COR-L47 (cell line): ENCODE results near the gene ALPG.
"Not testable (repeated sequence)": the region's sequence is repeated elsewhere in the genome, so short reads cannot be mapped to it uniquely, and the experiment has no call there.

Experiments
- DNase-seq: peaks from one replicate; lab custom pipeline; 2025; lab: John Stamatoyannopoulos, UW

The ALPG gene

DNA sequence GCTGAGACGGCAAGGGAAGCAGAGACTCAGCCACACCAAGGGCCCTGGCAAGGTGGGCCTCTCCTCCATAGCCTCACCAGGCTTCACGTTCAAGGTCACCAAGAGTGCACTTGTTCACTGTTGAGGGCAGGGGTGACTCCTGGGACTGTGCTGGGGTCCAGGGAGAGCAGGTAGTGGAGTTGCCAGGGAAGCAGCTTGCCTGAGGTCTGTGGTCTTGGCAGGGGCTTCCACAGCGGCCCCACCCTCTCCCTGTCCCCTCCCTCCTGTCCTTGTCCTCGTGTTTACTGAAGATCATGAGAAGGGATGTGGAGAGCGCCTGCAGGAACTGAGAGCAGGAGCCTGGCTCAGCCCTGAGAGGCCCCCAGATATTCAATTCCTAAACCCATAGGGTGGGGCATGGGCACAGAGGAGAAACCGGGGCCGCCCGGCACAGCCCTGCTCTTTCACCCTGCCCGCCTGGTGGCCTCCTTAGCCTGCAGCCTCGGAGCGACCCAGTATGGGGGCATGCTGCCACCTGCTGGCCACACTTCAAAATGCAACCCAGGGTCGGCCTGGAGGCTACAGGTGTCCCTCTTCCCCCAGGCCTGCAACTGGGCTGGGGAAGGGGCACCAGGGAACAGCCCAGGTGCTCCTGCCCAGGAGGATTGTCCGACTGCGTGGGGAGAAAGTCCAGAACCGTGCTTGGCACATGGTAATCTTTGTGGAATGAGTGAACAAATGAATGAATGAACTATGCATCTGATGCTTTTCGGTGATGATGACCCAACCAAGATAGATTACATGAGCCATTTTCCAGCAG, 33.8 kb downstream of the ALPG start:
- not testable (repeated sequence) for DNase-seq

- DNase-seq: no peak
Observed at GRCh38 chr2:232441147-232441651, 34.6 kb downstream of the ALPG start.

GRCh38 chr2:232441922-232442321, 35.3 kb downstream of the ALPG start:
- DNase-seq: not testable (repeated sequence)

DNA sequence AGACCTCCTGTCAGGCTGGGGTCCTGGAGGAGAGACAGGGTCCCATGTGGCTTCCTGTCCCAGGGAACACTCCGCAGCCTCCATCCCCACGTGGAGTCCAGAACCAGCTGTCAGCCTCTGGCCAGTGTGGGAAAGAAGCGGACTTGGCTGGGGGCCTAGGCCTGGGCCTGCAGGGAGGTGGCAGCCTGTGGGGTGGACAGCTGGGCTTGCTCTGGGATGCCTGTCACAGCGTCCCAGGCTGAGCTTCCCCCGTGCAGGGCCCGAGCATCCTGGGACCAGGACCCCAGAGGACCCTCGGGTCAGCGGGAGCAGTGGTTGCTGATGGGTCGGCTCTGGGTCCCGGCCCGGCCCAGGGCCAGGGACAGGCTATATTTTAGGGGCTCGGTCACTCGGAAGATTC, 35.8 kb downstream of the ALPG start:
- not testable (repeated sequence) for DNase-seq

DNA sequence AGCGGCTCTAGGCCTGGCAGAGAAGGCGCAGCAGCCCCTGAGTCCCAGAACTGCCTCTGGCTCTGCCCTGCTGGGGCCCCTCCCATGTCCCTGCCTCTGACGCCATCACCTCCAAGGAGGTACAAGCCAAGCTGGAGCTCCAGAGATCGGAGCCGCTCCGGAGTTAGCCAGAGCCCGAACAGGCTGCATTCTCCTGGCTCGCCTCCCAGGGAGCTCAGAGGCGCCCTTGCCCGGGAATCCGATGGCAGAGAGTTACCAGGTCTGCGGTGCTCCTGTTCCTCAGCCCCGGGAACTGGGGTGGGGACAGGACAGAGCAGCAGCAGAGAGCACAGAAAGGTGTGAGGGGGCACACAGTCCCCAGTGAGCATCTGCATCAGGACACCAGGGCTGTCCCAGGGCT, 36.4 kb downstream of the ALPG start:
- DNase-seq: not testable (repeated sequence)

- DNase-seq: not testable (repeated sequence)
Observed at GRCh38 chr2:232443669-232444408, 37.2 kb downstream of the ALPG start.

- no peak for DNase-seq
Observed at GRCh38 chr2:232444409-232445148, 37.9 kb downstream of the ALPG start.

DNA sequence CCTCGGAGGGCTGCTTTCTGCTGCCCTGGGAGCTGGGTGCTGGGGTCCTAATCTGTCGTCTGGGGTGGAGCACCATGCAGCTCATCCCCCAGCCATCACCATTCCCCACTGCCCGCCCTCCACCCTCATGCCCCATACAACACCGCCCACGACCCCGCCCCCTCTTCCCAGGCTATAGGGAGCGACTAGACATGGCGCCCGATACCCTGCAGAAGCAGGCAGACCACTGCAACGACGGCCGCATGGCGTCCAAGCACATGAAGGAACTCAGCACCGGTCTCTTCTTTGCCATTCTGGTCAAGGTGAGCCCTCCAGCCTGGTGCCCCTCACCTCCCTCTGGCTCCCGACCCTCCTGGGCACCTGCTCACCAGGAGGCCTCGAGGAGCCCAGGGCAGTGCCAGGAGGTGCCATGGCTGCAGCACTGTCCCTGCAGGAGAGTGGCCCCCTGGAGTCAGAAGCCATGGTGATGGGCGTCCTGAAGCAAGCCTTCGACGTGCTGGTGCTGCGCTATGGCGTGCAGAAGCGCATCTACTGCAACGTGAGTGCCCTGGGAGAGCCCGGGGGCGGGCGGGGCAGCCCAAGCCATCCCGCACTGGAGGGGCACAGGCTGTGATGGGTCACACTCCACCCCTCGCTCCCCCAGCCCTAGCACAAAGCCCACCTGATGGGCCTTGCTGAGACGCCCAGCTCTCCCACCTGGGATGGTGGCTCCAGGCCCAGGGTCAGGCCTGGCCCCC, 38.7 kb downstream of the ALPG start:
- not testable (repeated sequence) for DNase-seq

DNA sequence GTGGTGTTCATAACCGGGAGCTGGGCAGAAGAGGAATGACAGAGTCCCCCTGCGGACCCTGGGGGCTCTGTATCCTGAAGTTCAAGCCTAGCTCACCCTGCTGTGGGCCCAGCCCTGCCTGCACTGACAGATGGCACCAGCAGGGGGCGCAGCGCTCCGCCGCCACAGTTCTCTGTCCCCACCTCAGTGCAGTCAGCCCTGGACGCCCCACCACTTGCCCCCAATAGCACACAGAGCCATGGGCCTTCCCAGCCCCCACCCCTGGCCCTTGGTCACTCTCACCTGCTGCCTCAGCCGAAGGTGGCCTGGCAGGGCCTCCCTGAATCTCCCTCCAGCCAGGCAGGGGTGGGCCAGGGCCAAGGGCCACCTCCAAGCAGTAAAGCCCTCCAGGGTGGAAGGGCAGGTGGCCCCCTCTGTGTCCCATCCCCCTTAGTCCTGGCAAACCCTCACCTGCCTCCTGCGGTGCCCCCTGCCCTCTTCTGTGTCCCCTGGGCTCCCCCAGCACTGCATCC, 39.7 kb downstream of the ALPG start:
- not testable (repeated sequence) for DNase-seq

DNA sequence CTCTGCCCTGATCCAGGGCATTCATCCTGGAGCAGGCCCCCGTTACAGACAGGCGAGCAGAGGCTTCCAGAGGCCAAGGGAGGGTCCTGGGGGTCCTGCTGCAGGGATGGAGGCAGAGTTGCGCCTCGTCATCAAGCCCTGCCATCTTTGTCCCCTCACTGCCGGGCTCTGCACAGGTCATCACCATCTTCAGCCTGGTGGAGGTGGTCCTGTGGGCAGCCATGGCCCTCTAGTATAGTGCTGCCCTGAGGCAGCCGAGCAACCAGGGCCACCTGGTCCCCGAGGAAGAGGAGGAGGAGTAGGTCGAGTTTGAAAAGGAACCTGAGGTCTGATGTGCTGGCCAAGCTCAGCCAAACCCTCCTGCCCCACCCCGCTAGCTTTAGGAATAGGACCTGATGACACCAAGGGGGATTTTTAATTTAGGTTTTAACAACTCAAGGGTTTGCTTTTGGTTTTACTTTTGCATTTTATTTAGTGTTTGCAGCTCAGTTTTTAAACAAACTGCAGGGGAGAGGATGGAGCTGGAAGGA, 40.5 kb downstream of the ALPG start:
- no peak for DNase-seq

GRCh38 chr2:232447638-232448303, 41.1 kb downstream of the ALPG start:
- DNase-seq: no peak

GRCh38 chr2:232448304-232448690, 41.7 kb downstream of the ALPG start:
- DNase-seq: no peak

- no peak for DNase-seq
Observed at GRCh38 chr2:232449964-232450363, 43.3 kb downstream of the ALPG start.

- DNase-seq: not testable (repeated sequence)
Observed at GRCh38 chr2:232451645-232452044, 45.0 kb downstream of the ALPG start.

GRCh38 chr2:232454630-232455029, 48.0 kb downstream of the ALPG start:
- DNase-seq: no peak

- no peak for DNase-seq
Observed at GRCh38 chr2:232455426-232456255, 49.0 kb downstream of the ALPG start, which contains the start of gene ALPI. Gene ALPI, plus strand, starts transcription at chr2:232456153. Its CDS starts 47 bp downstream, at chr2:232456200.

DNA sequence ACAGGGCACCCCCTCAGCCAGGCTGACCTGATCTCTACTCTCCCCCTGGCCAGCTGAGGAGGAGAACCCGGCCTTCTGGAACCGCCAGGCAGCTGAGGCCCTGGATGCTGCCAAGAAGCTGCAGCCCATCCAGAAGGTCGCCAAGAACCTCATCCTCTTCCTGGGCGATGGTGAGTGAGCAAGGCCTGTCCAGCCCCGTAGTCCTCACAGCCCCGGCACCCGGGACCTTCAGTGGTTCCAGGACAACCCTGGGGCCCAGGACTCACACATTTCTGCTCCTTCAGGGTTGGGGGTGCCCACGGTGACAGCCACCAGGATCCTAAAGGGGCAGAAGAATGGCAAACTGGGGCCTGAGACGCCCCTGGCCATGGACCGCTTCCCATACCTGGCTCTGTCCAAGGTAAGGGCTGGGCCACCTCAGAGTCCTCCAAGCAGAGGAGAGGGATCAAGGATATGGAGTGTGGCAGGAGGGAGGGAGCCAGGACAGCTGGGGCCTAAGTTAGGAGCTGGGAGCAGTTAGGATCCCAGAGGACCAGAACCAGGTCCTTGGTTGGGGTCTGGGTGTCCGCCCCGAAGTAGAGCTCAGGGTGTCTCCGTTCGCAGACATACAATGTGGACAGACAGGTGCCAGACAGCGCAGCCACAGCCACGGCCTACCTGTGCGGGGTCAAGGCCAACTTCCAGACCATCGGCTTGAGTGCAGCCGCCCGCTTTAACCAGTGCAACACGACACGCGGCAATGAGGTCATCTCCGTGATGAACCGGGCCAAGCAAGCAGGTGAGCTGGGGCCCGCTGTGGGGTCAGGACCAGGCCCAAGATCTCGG, 49.9 kb downstream of the ALPG start:
- DNase-seq: no peak

DNA sequence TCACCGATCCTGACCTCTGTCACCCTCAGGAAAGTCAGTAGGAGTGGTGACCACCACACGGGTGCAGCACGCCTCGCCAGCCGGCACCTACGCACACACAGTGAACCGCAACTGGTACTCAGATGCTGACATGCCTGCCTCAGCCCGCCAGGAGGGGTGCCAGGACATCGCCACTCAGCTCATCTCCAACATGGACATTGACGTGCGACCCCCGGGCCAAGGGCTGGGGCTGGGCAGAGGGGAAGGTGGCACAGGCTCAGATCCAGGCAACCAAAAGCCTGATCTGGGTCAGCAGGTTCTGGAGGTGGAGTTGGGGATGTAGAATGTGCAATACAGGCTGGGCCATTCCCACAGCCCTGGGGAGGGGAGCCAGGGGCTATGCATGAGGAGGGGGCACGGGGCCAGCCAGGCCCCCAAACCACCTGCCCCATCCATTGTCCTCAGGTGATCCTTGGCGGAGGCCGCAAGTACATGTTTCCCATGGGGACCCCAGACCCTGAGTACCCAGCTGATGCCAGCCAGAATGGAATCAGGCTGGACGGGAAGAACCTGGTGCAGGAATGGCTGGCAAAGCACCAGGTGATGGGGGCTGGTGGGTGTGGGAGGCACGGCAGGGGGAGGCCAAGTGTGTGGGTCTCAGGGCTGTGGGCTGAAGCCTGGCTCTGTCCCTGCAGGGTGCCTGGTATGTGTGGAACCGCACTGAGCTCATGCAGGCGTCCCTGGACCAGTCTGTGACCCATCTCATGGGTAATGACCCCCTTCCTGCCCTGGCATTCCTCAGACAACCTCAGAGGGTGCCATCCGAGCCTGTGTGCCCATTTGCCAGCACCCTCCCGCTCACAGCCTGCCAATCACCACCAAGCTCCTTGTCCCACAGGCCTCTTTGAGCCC, 50.7 kb downstream of the ALPG start:
- no peak for DNase-seq
